HepG2 (cell line): ENCODE results near the gene SRPK3. TPM values are rescaled to one million over a fixed set of nuclear protein-coding genes. Genes with fewer than 3 reads are reported as not detected.

ENCODE experiments used
- ATAC-seq: fragments of 200-7000 bp; cut with Tn5 transposase; 3 replicates; pipeline ENCODE4 v1.9.1; 2020; ENCODE audit warnings: mild to moderate bottlenecking, moderate library complexity
- BruUV-seq: library from RNA; stranded (reverse); fragments of 400-500 nt; replicated peaks from 2 replicates; lab custom pipeline; 2021; lab: Mats Ljungman, UMichigan
- CTCF ChIA-PET: fragments of 300-600 bp; formaldehyde crosslinking; extraction: SDS; loops from one replicate; lab custom pipeline; 2021; ENCODE audit warnings: low total read pairs, inconsistent platforms, low intra/inter-chr PET ratio; lab: Yijun Ruan, JAX
- POLR2A ChIA-PET: fragments of 350-600 bp; sonication (Branson Sonifier 250); formaldehyde crosslinking; loops from one replicate; lab custom pipeline; 2020; ENCODE audit warnings: antibody characterized with exemption, inconsistent platforms; lab: Yijun Ruan, JAX
- DNase-seq: peaks from one replicate; pipeline ENCODE4 v3.0.0-alpha.2; 2015; ENCODE audit warnings: low spot score
- FAIRE-seq: peaks from 3 replicates; lab custom pipeline; 2011; peaks lifted over from hg19 to GRCh38; lab: Jason Lieb, UNC
- H2AFZ ChIP-seq: one replicate; pipeline ENCODE4 v1.6.1; 2011; ENCODE audit warnings: low read length, inconsistent platforms
- H3K27ac ChIP-seq: fragments of 300-600 bp; 3 replicates; pipeline ENCODE4 v1.8.0; 2011; ENCODE audit warnings: mixed run types, mild to moderate bottlenecking, mixed read lengths, low read length, inconsistent platforms; ENCODE audit not compliant: insufficient read depth; ENCODE audit errors: extremely low read length
- H3K27me3 ChIP-seq, 2 experiments: fragments of 200-600 bp in 1 of 2; 2 replicates in 1 of 2; 3 replicates in 1 of 2; pipeline versions ENCODE4 v1.6.0 to v1.8.0; 2011; ENCODE audit warnings: low read length in 2 of 2, mild to moderate bottlenecking in 2 of 2, moderate library complexity in 2 of 2, inconsistent platforms in 1 of 2; ENCODE audit not compliant: insufficient read depth in 2 of 2, control insufficient read depth in 1 of 2
- H3K36me3 ChIP-seq, 2 experiments: fragments of 200-600 bp in 1 of 2; replicated peaks in 1 of 2; 2 replicates in 1 of 2; 3 replicates in 1 of 2; pipeline versions ENCODE4 v1.5.1 to v1.8.0; 2011; ENCODE audit warnings: low read length in 2 of 2, inconsistent platforms in 1 of 2; ENCODE audit not compliant: insufficient read depth in 2 of 2, control insufficient read depth in 1 of 2
- H3K4me1 ChIP-seq: 2 replicates; pipeline ENCODE4 v1.5.1; 2012; ENCODE audit warnings: low read length, inconsistent platforms; ENCODE audit not compliant: insufficient read depth
- H3K4me2 ChIP-seq: 2 replicates; pipeline ENCODE4 v1.6.0; 2011; ENCODE audit warnings: low read depth, low read length, inconsistent platforms
- H3K4me3 ChIP-seq, 3 experiments: fragments of 200-600 bp in 1 of 3; sonication (generic), shearing (Covaris generic) in 1 of 3; replicated peaks in 1 of 3; 2 replicates each; pipeline ENCODE4 v1.5.1; 2011 to 2016; ENCODE audit warnings: low read length in 3 of 3, inconsistent platforms in 2 of 3, low read depth in 2 of 3, mild to moderate bottlenecking in 2 of 3, control low read depth in 1 of 3, mixed read lengths in 1 of 3; ENCODE audit not compliant: insufficient read depth in 1 of 3
- H3K79me2 ChIP-seq: one replicate; pipeline ENCODE4 v1.6.1; 2011; ENCODE audit warnings: low read length, inconsistent platforms; ENCODE audit not compliant: insufficient read depth
- H3K9ac ChIP-seq: 2 replicates; pipeline ENCODE4 v1.6.0; 2011; ENCODE audit warnings: mild to moderate bottlenecking, low read depth, low read length, inconsistent platforms; ENCODE audit not compliant: insufficient read depth
- H3K9me3 ChIP-seq: 2 replicates; pipeline ENCODE4 v1.5.1; 2012; ENCODE audit warnings: mild to moderate bottlenecking, low read length
- H4K20me1 ChIP-seq: 2 replicates; pipeline ENCODE4 v1.6.0; 2011; ENCODE audit warnings: inconsistent platforms, mild to moderate bottlenecking, low read length, moderate library complexity; ENCODE audit not compliant: insufficient read depth
- PRDM15 ChIP-seq: sonication (generic); formaldehyde crosslinking; IDR thresholded peaks from 2 replicates; pipeline ENCODE4 v1.4.0; 2020; ENCODE audit warnings: missing genetic modification reagents
- WGBS: methylation state at CpG from one replicate; pipeline ENCODE4 v1.1.6; 2017; ENCODE audit warnings: low lambda C conversion rate; 5-methylcytosine and 5-hydroxymethylcytosine counted together
- in situ Hi-C: cut with HindIII; loops from 2 replicates; pipeline ENCODE4 v1.10.0; 2017; ENCODE audit warnings: low pct_unique_long_range_greater_than_20kb; ENCODE audit not compliant: extremely low pct_ligation_motif_present
- intact Hi-C: fragments of 100-400 bp; cut with micrococcal nuclease; formaldehyde crosslinking; loops from one replicate; pipeline ENCODE4 v1.10.0; 2022; ENCODE audit not compliant: unreplicated experiment
- polyA plus RNA-seq, 8 experiments: library from polyadenylated mRNA; depleted of rRNA in 3 of 8; stranded (reverse) in 7 of 8; unstranded in 1 of 8; fragments of >200 nt; fragmentation: Illumina TruSeq in 4 of 8; extraction: Trizol in 4 of 8; gene quantifications; 2 replicates each; pipeline versions ENCODE4 v1.2.1 to v1.2.3, GENCODE V29; 2011 to 2016; ENCODE audit warnings: low read depth in 4 of 8, missing spikeins in 1 of 8, mixed read lengths in 1 of 8; ENCODE audit not compliant: insufficient read depth in 1 of 8
- total RNA-seq, 5 experiments: library from RNA; depleted of rRNA; stranded (reverse); fragments of >200 nt; fragmentation: Illumina TruSeq; extraction: Trizol; gene quantifications; 2 replicates each; pipeline ENCODE4 v1.2.3, GENCODE V29; 2016; ENCODE audit warnings: low read depth in 1 of 5

SRPK3 gene
- total and polyA plus RNA-seq, 2 of the 13 experiments (the other 11 are each of a cell fraction or from before 2014, with no cell fraction given): 0.22 to 0.30 TPM

DNA sequence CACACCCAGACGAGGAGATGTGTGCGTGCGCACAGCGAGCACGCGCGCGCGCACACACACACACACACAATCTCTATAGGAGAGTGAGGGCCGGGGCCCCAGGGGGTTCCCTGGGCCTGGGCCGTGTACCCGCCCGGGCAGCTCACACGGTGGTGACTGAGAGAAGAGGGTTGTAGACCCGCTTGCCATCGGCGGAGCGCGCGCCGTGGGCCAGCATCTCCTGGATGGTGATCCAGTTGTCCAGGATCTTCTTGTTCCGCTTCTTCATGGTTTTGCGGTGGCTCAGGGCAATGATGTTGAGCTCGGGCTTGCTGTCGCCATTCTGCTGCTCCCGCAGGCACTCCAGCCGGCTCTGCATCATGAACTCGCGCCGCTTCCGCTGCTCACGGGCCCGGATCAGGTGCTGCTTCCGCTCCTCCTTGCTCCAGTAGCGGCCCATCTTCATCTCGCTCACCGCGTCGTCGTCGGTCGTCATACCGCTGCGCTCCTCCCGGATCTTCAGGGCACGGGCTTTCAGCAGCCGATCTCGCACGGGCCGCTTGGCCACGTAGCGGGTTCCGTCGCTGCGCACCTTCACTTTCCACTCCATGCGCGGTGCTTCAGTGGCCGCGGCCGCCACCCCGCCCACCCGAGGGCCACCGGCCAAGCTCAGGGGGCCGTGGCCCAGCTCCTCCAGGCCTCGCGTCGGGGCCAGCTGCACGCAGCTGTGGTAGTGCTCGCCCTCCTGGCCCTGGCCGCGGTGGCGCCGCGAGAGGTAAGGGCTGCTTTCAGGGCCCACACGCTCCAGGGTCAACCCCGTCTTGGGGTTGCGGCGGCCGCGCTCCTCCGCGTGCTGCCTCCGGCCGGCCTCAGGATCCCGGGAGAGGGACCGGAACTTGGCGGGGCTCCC lies 22.6 kb downstream of the SRPK3 start:
- no peak overlapping the region for H3K27ac ChIP-seq
- no peaks in the 10 kb centered on the region for H4K20me1 ChIP-seq
- TF ChIP-seq PRDM15 (CRISPR knock-in tag): no peak
- BruUV-seq: no TSS peak
- FAIRE-seq (no peak), DNase-seq (no peak), ATAC-seq (no peak)
- 80% methylated on average over 42 of the region's 87 CpGs for WGBS
- H3K4me1 ChIP-seq: no peaks in the 10 kb centered on the region
- peaks cover 0 to 1% of the 10 kb centered on the region in 2 experiments; a peak in 1 of 5 replicates for H3K36me3 ChIP-seq
- intact Hi-C loops (no loop called here), in situ Hi-C loops (no loop called here)
- H3K9me3 ChIP-seq: no peaks in the 10 kb centered on the region
- H3K79me2 ChIP-seq: no peaks in the 10 kb centered on the region
- H3K9ac ChIP-seq: no peak overlapping the region
- no peak overlapping the region for H3K4me3 ChIP-seq
- H2AFZ ChIP-seq: no peak overlapping the region
- H3K4me2 ChIP-seq: no peak overlapping the region
- ChIA-PET CTCF (no interaction called here), POLR2A (interaction anchor here (0.8 kb wide), 1 partner anchor 13 kb away, joined by 3 read pairs; no protein-coding TSS in a partner anchor)
- H3K27me3 ChIP-seq: peaks cover 2 to 27% of the 10 kb centered on the region in 2 experiments; a peak in 3 of 5 replicates
